ENCODE data around the gene CCDC24.

DNA sequence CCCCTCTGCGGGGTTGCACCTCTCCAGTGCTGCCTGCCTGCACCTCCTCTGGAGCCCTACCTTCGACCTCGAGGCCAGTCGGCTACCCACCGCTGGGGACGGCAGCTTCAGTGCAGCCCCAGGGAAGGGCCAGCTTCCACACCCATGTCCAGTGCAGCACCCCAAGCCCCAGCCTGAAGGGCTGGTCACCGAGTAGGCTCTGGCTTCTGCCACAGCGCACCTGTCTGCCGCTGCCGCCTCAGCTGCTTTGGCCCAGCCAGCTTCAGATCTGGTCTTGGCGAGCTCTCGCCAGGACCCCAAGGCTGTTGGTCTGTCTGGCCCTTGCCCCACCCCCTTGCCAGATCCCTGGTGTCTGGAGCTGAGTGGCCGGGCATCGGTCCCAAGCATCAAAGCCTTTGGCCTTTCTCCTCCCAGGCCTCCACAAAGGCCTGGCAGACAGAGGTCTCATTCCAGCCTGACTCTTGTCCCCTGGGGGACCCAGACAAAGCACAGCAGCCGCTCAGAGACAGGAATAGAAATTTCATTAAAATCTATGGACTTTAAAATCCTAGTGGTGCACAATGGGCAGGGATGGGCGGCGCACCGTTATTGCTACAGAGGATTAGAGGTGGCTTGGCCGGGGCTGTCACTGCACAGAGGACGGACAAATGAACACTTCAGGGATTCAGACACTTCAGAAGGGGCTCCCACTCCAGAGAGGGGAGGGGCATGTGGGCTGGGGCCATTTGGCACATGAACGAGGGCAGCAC lies 4.8 kb downstream of the CCDC24 start:
- TF ChIP-seq, protein P1, sequence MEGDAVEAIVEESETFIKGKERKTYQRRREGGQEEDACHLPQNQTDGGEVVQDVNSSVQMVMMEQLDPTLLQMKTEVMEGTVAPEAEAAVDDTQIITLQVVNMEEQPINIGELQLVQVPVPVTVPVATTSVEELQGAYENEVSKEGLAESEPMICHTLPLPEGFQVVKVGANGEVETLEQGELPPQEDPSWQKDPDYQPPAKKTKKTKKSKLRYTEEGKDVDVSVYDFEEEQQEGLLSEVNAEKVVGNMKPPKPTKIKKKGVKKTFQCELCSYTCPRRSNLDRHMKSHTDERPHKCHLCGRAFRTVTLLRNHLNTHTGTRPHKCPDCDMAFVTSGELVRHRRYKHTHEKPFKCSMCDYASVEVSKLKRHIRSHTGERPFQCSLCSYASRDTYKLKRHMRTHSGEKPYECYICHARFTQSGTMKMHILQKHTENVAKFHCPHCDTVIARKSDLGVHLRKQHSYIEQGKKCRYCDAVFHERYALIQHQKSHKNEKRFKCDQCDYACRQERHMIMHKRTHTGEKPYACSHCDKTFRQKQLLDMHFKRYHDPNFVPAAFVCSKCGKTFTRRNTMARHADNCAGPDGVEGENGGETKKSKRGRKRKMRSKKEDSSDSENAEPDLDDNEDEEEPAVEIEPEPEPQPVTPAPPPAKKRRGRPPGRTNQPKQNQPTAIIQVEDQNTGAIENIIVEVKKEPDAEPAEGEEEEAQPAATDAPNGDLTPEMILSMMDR (IDR thresholded peaks at IDR 0.05; ENCODE audit: low read depth, low read length, missing input control): no peak
- TF ChIP-seq, protein P2, sequence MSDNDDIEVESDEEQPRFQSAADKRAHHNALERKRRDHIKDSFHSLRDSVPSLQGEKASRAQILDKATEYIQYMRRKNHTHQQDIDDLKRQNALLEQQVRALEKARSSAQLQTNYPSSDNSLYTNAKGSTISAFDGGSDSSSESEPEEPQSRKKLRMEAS (IDR thresholded peaks at IDR 0.05): no peak
- no peak for TF ChIP-seq FOXA1 (IDR thresholded peaks at IDR 0.05)
- TF ChIP-seq GABPA (IDR thresholded peaks at IDR 0.05 in 1 of 2, conservative IDR thresholded peaks at IDR 0.05 in 1 of 2): no peak
- TF ChIP-seq TAF1 (conservative IDR thresholded peaks at IDR 0.05): no peak
- no peak for TF ChIP-seq SP1 (IDR thresholded peaks at IDR 0.05)
- TF ChIP-seq, protein P3, sequence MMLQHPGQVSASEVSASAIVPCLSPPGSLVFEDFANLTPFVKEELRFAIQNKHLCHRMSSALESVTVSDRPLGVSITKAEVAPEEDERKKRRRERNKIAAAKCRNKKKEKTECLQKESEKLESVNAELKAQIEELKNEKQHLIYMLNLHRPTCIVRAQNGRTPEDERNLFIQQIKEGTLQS (IDR thresholded peaks at IDR 0.05): no peak
- TF ChIP-seq, protein P4, sequence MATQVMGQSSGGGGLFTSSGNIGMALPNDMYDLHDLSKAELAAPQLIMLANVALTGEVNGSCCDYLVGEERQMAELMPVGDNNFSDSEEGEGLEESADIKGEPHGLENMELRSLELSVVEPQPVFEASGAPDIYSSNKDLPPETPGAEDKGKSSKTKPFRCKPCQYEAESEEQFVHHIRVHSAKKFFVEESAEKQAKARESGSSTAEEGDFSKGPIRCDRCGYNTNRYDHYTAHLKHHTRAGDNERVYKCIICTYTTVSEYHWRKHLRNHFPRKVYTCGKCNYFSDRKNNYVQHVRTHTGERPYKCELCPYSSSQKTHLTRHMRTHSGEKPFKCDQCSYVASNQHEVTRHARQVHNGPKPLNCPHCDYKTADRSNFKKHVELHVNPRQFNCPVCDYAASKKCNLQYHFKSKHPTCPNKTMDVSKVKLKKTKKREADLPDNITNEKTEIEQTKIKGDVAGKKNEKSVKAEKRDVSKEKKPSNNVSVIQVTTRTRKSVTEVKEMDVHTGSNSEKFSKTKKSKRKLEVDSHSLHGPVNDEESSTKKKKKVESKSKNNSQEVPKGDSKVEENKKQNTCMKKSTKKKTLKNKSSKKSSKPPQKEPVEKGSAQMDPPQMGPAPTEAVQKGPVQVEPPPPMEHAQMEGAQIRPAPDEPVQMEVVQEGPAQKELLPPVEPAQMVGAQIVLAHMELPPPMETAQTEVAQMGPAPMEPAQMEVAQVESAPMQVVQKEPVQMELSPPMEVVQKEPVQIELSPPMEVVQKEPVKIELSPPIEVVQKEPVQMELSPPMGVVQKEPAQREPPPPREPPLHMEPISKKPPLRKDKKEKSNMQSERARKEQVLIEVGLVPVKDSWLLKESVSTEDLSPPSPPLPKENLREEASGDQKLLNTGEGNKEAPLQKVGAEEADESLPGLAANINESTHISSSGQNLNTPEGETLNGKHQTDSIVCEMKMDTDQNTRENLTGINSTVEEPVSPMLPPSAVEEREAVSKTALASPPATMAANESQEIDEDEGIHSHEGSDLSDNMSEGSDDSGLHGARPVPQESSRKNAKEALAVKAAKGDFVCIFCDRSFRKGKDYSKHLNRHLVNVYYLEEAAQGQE (IDR thresholded peaks at IDR 0.05): no peak
- TF ChIP-seq HNF4A (conservative IDR thresholded peaks at IDR 0.05): no peak
- TF ChIP-seq, protein P5, sequence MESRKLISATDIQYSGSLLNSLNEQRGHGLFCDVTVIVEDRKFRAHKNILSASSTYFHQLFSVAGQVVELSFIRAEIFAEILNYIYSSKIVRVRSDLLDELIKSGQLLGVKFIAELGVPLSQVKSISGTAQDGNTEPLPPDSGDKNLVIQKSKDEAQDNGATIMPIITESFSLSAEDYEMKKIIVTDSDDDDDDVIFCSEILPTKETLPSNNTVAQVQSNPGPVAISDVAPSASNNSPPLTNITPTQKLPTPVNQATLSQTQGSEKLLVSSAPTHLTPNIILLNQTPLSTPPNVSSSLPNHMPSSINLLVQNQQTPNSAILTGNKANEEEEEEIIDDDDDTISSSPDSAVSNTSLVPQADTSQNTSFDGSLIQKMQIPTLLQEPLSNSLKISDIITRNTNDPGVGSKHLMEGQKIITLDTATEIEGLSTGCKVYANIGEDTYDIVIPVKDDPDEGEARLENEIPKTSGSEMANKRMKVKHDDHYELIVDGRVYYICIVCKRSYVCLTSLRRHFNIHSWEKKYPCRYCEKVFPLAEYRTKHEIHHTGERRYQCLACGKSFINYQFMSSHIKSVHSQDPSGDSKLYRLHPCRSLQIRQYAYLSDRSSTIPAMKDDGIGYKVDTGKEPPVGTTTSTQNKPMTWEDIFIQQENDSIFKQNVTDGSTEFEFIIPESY (IDR thresholded peaks at IDR 0.05): no peak
